Adrenal gland (tissue), 12 donors: ENCODE results near the gene MBNL1. TPM values are rescaled to one million over a fixed set of nuclear protein-coding genes. Genes with fewer than 3 reads are reported as not detected.

Experiments used
- DNase-seq, 7 donors: peaks; one replicate each; pipeline ENCODE4 v3.0.0-alpha.2; 2019 to 2020
- H3K27ac ChIP-seq, 5 donors: fragments of 200-600 bp; sonication (generic) in 4 of 5; 1 replicate in 3 of 5; 2 replicates in 2 of 5; pipeline versions ENCODE4 v1.5.1 to v1.8.0; 2016 to 2020; ENCODE audit warnings: mild to moderate bottlenecking in 1 of 5
- H3K27me3 ChIP-seq: fragments of 200-600 bp; 2 replicates; pipeline ENCODE4 v1.8.0; 2021
- H3K36me3 ChIP-seq, 2 donors: fragments of 200-600 bp; replicated peaks in 1 of 2; 1 replicate in 1 of 2; 2 replicates in 1 of 2; pipeline versions ENCODE4 v1.5.1 to v1.8.0; 2018 to 2022
- H3K4me1 ChIP-seq, 2 donors: fragments of 200-600 bp; replicated peaks in 1 of 2; 1 replicate in 1 of 2; 2 replicates in 1 of 2; pipeline versions ENCODE4 v1.5.1 to v1.8.0; 2018 to 2021
- H3K4me3 ChIP-seq, 4 donors: fragments of 200-600 bp; sonication (generic) in 3 of 4; one replicate each; pipeline ENCODE4 v1.5.1; 2016 to 2018
- H3K9me3 ChIP-seq, 3 donors: fragments of 200-600 bp; sonication (generic) in 1 of 3; replicated peaks in 1 of 3; 1 replicate in 2 of 3; 2 replicates in 1 of 3; pipeline versions ENCODE4 v1.5.1 to v1.8.0; 2016 to 2021
- CTCF ChIP-seq, 6 experiments: fragments of 450-650 bp in 4 of 6; fragments of 200-600 bp in 2 of 6; sonication (generic) in 1 of 6; IDR thresholded peaks; 1 replicate in 5 of 6; 2 replicates in 1 of 6; pipeline versions ENCODE4 v1.5.1 to v1.8.0; 2016 to 2021; ENCODE audit warnings: antibody characterized with exemption in 6 of 6, mild to moderate bottlenecking in 2 of 6, moderate library complexity in 1 of 6
- POLR2A ChIP-seq, 2 donors: fragments of 450-650 bp; IDR thresholded peaks; one replicate each; pipeline ENCODE4 v1.6.1; 2017; ENCODE audit warnings: antibody characterized with exemption in 2 of 2, mild to moderate bottlenecking in 2 of 2, moderate library complexity in 1 of 2
- WGBS, 4 donors: extraction: QIAGEN DNeasy Blood & Tissue Kit in 2 of 4; methylation state at CpG; one replicate each; pipeline versions ENCODE4 v1.1.5 to v1.1.7; 2013 to 2017; 5-methylcytosine and 5-hydroxymethylcytosine counted together
- intact Hi-C, 2 donors: fragments of 100-400 bp; cut with DNase I; formaldehyde crosslinking; loops; one replicate each; pipeline versions ENCODE4 v1.14.1 to v1.15.0; 2022 to 2023
- polyA plus RNA-seq, 3 donors: library from polyadenylated mRNA; stranded (reverse); fragments of 200-250 nt in 2 of 3; fragments of 350-450 nt in 1 of 3; fragmentation: Illumina TruSeq in 1 of 3; extraction: RNeasy Lipid Tissue Mini Kit (QIAGEN cat#74804) in 1 of 3; gene quantifications; one replicate each; pipeline ENCODE4 v1.2.3, GENCODE V29; 2013 to 2014
- total RNA-seq, 9 donors: library from RNA; depleted of rRNA in 4 of 9; stranded (reverse); fragments of >200 nt in 4 of 9; fragments of 120-200 nt in 1 of 9; fragmentation: NEBNext Ultra II Directional in 1 of 9; extraction: Animal tissue kit (Norgen Biotek cat#: 25700) in 1 of 9; gene quantifications; one replicate each; pipeline versions ENCODE4 v1.1.0 to v1.2.4, GENCODE V29; 2013 to 2023
- donor health status: healthy with polysubstance abuse.
- donor health status: Bipolar disorder and iron deficiency.
- donor health status: DM: yes; HTN: yes; CAD: no.
- donor health status: DM: no; HTN: no; CAD: no.
- donor health status: DM: no; HTN: no; CAD: no.
- donor health status: DM: yes; HTN: yes; CAD: no.

Gene MBNL1
- total and polyA plus RNA-seq, 12 donors, result 30.6 to 252 (median 122) TPM

DNA sequence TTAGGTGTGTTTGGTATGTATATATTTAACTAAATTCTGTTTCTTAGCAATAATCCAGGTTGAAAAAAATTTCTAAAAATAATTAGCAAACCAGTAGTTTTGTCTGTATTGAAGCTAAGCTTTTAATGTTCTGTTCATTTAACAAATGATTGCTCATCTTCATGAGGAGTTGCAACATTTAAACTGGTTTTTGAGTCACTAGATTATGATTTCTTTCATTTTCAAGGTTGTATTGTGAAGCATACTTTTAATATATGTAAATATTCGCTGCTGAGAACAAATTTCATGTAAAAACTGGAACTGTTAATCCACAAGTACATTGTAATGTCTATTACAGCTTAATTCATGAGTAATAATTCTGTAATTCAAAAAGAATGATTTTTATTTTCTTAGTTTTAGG is 192.7 kb downstream of the MBNL1 start:
- intact Hi-C loops, result no loop called here
- H3K27ac ChIP-seq, result no peak overlapping the region
- DNase-seq, result no peak
- peaks cover 6 to 21% of the 10 kb centered on the region in 2 donors for H3K4me1 ChIP-seq
- TF ChIP-seq POLR2A (IDR thresholded peaks at IDR 0.05) (no peak), CTCF (IDR thresholded peaks at IDR 0.05) (no peak)
- no peaks in the 10 kb centered on the region for H3K27me3 ChIP-seq
- 59 to 78% (median 70%) methylated on average over 1 of the region's 1 CpG for WGBS, 4 donors
- peaks cover 0 to 25% of the 10 kb centered on the region in 2 donors for H3K36me3 ChIP-seq
- no peak overlapping the region for H3K4me3 ChIP-seq
- H3K9me3 ChIP-seq, result peaks cover 0 to 4% (median 0%) of the 10 kb centered on the region in 3 donors

DNA sequence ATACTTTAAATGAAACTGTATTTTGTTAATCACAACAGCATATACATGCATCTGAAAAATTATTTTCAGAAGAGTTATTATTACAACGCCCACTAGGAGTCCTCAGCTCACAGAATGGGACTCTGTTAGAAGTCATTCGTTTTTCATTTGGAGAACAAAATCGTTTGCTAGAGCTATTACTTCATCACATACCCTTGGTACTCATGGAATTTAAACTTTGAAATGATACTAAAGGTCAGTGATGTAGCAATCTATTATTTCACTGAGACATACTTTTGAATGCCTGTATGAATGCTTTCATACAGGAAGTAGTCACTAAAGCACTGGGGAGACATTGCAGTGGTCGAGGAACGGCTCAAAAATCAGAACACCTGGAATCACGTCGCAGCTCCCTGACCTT is 198.1 kb downstream of the MBNL1 start:
- intact Hi-C loops, result no loop called here

DNA sequence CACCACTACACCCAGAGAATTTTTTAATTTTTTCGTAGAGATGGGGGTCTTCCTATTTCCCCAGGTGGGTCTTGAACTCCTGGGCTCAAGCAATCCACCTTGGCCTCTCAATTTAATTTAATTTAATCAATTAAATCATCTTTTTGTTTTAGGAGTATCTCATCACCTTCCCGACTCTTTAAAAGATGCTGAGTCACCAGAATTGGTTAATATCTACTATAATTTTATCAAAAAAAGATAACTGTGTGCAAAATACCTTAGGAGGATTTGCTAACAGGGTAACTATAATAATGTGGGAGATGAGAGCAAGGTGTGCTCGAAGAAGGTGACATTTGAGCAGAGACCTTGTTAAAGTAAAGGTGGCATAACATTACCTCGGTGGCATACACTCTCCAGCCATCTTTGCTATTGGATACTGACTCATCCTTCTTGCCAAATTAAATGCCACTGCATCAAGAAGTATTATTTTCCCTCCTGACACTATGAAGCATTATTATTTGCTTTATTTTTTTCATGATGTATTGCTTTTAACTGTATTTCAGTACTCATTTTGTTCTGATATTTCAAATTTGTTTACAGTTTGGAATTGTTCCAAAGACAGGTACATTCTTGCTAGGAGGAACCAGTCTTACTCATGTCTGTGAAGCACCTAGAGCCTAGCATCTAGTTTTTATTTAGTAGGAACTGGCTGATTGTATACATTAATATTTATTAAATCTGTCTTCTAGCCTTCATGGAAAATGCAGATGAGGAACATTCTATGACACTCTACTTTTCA is 200.7 kb downstream of the MBNL1 start:
- peaks cover 0 to 5% of the 10 kb centered on the region in 2 donors for H3K36me3 ChIP-seq
- no peak for TF ChIP-seq CTCF (IDR thresholded peaks at IDR 0.05)
- no peak for TF ChIP-seq POLR2A (IDR thresholded peaks at IDR 0.05)
- no peak overlapping the region for H3K27ac ChIP-seq
- 84 to 91% (median 88%) methylated on average over 4 of the region's 4 CpGs for WGBS, 4 donors
- no peaks in the 10 kb centered on the region for H3K27me3 ChIP-seq
- intact Hi-C loops, result no loop called here
- no peak for DNase-seq
- H3K4me3 ChIP-seq, result no peak overlapping the region
- H3K9me3 ChIP-seq, result no peaks in the 10 kb centered on the region
- peaks cover 0 to 7% of the 10 kb centered on the region in 2 donors for H3K4me1 ChIP-seq

More for the DNA sequence above, 198.1 kb downstream of the MBNL1 start:
- no peak for TF ChIP-seq POLR2A (IDR thresholded peaks at IDR 0.05)
- peak; percentile 34 to 54 (median 40) for TF ChIP-seq CTCF (IDR thresholded peaks at IDR 0.05)
- Histone ChIP-seq H3K27ac (no peak overlapping the region), H3K4me3 (no peak overlapping the region), H3K27me3 (no peaks in the 10 kb centered on the region), H3K4me1 (peaks cover 0 to 11% of the 10 kb centered on the region in 2 donors), H3K9me3 (no peaks in the 10 kb centered on the region), H3K36me3 (peaks cover 0 to 22% of the 10 kb centered on the region in 2 donors)
- WGBS, 4 donors, result 58 to 62% (median 60%) methylated on average over 7 of the region's 7 CpGs
- DNase-seq, result no peak

- H3K36me3 ChIP-seq, result no peaks in the 10 kb centered on the region
- H3K4me3 ChIP-seq, result no peak overlapping the region
- H3K9me3 ChIP-seq, result no peaks in the 10 kb centered on the region
- intact Hi-C loops, result no loop called here
- no peaks in the 10 kb centered on the region for H3K27me3 ChIP-seq
- no peak for DNase-seq
- no peak overlapping the region for H3K27ac ChIP-seq
- H3K4me1 ChIP-seq, result peaks cover 0 to 7% of the 10 kb centered on the region in 2 donors
- TF ChIP-seq POLR2A (IDR thresholded peaks at IDR 0.05), result no peak
- TF ChIP-seq CTCF (IDR thresholded peaks at IDR 0.05), result no peak
- WGBS, 4 donors, result 91 to 93% (median 92%) methylated on average over 4 of the region's 4 CpGs
Observed at GRCh38 chr3:152470095-152470494, 201.4 kb downstream of the MBNL1 start.
